Renal pelvis (tissue), 3 donors: ENCODE measurements around the gene CCND1. TPM values are rescaled to one million over a fixed set of nuclear protein-coding genes. Genes with fewer than 3 reads are reported as not detected.

ENCODE experiments used
- polyA plus RNA-seq, 3 donors: library from polyadenylated mRNA; unstranded; fragments of 120-200 nt; gene quantifications; one replicate each; pipeline ENCODE4 v1.2.1, GENCODE V29; 2013; ENCODE audit not compliant: insufficient read length in 3 of 3

The CCND1 gene
- polyA plus RNA-seq, 3 donors = 153 to 167 (median 157) TPM

Other genes with a start within 250 kb of the CCND1 start
- under 1 TPM in 1 of 3 donors, not detected in 2; 0.04 TPM for gene LINC01488, start 159.5 kb upstream of the CCND1 start, polyA plus RNA-seq
- gene LTO1, start 34.2 kb downstream of the CCND1 start, polyA plus RNA-seq = 10 to 100 TPM; 26.6 to 41.4 (median 34.1) TPM
- 1 to 10 TPM in 2 of 3 donors, under 1 TPM in 1; 0.34 to 1.1 (median 1.1) TPM for gene FGF19, start 62.9 kb downstream of the CCND1 start, polyA plus RNA-seq
- gene FGF4, start 134.2 kb downstream of the CCND1 start, polyA plus RNA-seq = not detected
- under 1 TPM in 1 of 3 donors, not detected in 2; 0.10 TPM for gene FGF3, start 178.3 kb downstream of the CCND1 start, polyA plus RNA-seq